Suprapubic skin (tissue), 3 donors: ENCODE measurements around the gene PDE11A.

Source experiments
- CTCF ChIP-seq, 2 donors: fragments of 200-600 bp in 1 of 2; fragments of 450-650 bp in 1 of 2; sonication (generic) in 1 of 2; IDR thresholded peaks; one replicate each; pipeline ENCODE4 v1.5.1; 2016 to 2019; ENCODE audit warnings: antibody characterized with exemption in 2 of 2, mild to moderate bottlenecking in 1 of 2, moderate library complexity in 1 of 2
- EP300 ChIP-seq: sonication (generic); formaldehyde crosslinking; IDR thresholded peaks from one replicate; pipeline ENCODE4 v1.6.1; 2017; ENCODE audit warnings: antibody characterized with exemption
- POLR2A ChIP-seq, 2 donors: fragments of 450-650 bp; IDR thresholded peaks; one replicate each; pipeline ENCODE4 v1.6.1; 2017; ENCODE audit warnings: antibody characterized with exemption in 2 of 2, mild to moderate bottlenecking in 2 of 2, moderate library complexity in 2 of 2

GRCh38 chr2:178006710-178007109 lies 65.9 kb downstream of the PDE11A start:
- TF ChIP-seq CTCF (IDR thresholded peaks at IDR 0.05) (no peak), POLR2A (IDR thresholded peaks at IDR 0.05) (no peak), EP300 (no peak)
